ENCODE measurements around the gene LMTK3.

GRCh38 chr19:48530066-48530720, 18.6 kb upstream of the LMTK3 start:
- TF ChIP-seq EZH2 (IDR thresholded peaks at IDR 0.05; ENCODE audit: insufficient read depth, poor library complexity, severe bottlenecking) (no peak), EZH2phosphoT487 (IDR thresholded peaks at IDR 0.05; ENCODE audit: insufficient read depth, low read depth) (no peak)

Measured in GM23248 (cell line).